GM12865 (cell line): ENCODE data around the gene PTPN6.

Experiments used
- DNase-seq: peaks from one replicate; pipeline ENCODE4 v3.0.0; 2010; ENCODE audit warnings: low read depth
- H3K4me3 ChIP-seq: 2 replicates; pipeline ENCODE4 v1.5.1; 2011; ENCODE audit warnings: mild to moderate bottlenecking, low read depth, low read length, control low read depth
- CTCF ChIP-seq: IDR thresholded peaks from 2 replicates; pipeline ENCODE4 v1.5.1; 2011; ENCODE audit warnings: low read length, control low read depth, low read depth, inconsistent platforms; ENCODE audit not compliant: insufficient read depth; ENCODE audit errors: missing control alignments

The PTPN6 gene

GRCh38 chr12:6912164-6912935 is 38.8 kb upstream of the PTPN6 start:
- no peak for TF ChIP-seq CTCF
- no peak for DNase-seq
- no peak overlapping the region for H3K4me3 ChIP-seq

GRCh38 chr12:6914246-6914946 is 36.8 kb upstream of the PTPN6 start, which contains the start of gene ENO2:
ENO2 (plus strand) TSS chr12:6914580; CDS start chr12:6915833, 1,253 bp downstream.
- peak; percentile 72 for DNase-seq
- no peak for TF ChIP-seq CTCF
- H3K4me3 ChIP-seq: peak within 1 kb of the TSS; percentile 75

DNA sequence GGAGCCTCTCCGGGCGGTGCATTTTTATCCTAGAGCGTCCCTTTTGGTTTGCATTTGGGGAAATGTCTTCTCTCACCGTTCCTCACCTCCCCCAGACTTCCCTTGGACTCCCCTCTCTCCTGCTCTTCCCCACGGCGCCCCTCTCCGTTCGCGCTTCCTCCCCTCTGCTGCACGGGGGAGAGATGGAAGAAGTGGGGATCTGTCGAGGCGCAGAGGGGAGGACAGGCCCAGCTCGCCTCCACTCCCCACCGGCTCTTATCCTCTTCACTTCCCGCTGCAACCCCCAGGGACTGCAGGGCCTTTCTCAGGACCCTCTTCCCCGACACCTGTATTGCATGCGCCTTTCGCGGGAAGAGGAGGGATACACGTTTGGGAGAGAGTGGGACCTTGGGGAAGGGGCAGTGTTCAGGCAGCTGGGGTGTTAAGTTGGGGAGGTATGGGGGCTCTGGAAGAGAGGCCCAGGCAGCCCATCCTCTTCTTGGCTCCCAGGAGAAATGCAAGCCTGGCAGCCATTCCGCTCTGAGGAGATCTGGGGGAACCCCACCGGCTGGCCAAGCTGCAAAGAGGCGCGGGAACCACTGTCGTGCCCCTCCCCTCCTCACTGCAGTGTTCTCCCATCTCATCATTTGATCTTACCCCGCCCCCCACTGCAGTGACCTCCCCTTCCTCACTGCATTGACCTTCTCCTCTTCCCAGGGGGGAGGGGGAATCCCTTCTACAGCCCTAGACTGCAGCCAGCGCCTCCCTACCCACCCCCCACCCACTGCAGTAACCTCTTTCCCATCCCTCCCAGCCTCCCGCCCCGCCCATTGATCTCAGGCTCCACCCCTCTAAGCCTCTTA is 36.0 kb upstream of the PTPN6 start:
- peak overlapping the region; percentile 75 for H3K4me3 ChIP-seq
- DNase-seq: no peak
- no peak for TF ChIP-seq CTCF

DNA sequence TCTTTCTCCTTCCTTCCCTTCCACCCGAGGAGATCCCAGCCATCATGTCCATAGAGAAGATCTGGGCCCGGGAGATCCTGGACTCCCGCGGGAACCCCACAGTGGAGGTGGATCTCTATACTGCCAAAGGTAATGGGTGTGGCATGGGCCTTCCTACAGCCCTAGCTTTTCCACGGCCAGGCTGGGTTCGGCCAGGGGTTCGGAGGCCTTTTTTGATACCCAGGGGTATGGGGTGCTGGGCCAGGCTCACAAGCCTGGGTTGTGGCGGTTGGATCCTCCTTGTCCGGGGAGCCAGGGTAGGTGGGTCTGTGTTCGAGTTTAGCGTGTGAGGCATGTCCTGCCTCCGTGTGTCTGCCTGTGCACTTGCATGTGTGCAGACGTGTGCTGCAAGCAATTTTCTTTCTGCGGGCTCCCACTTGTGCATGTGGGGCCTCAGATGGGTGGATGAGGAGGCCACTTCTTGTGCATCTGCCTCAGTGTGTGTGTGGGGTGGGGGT is 35.3 kb upstream of the PTPN6 start:
- no peak for DNase-seq
- TF ChIP-seq CTCF: no peak
- peak overlapping the region; percentile 75 for H3K4me3 ChIP-seq

- no peak for DNase-seq
- H3K4me3 ChIP-seq: no peak overlapping the region
- no peak for TF ChIP-seq CTCF
Observed at GRCh38 chr12:6916426-6917200, 34.5 kb upstream of the PTPN6 start.

GRCh38 chr12:6917491-6918231 is 33.5 kb upstream of the PTPN6 start:
- no peak for TF ChIP-seq CTCF
- no peak overlapping the region for H3K4me3 ChIP-seq
- no peak for DNase-seq
